DND-41 (cell line): ENCODE measurements around the gene COTL1.

Source experiments
- EZH2 ChIP-seq: IDR thresholded peaks from 3 replicates; pipeline ENCODE4 v1.6.1; 2012; ENCODE audit warnings: borderline replicate concordance, low read depth, mild to moderate bottlenecking, moderate library complexity, low read length, inconsistent platforms; ENCODE audit not compliant: severe bottlenecking
- TF ChIP-seq, protein P1 (sequence below): IDR thresholded peaks from 2 replicates; pipeline ENCODE4 v1.5.1; 2012; ENCODE audit warnings: borderline replicate concordance, low read length, moderate library complexity, mild to moderate bottlenecking; ENCODE audit not compliant: poor library complexity, severe bottlenecking; ENCODE audit errors: extremely low read depth

DNA sequence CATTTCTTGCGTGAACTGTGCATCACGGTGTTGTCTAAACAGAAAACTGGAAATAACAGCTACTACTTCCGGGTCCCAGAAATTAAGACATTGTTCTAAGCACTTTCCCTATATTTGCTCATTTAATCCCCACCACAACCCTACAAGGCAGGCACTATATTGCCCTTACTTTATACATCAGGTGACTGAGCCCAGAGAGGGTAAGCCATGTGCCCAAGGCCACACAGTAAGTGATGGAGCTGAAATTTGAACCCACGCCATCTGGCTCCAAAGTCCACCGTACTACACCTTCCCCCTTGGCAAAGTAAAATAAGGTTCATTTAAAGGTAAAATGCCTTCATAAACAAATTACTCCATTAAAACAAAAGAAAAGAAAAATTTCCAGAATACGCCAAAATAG, 33.2 kb downstream of the COTL1 start:
- TF ChIP-seq, protein P1, sequence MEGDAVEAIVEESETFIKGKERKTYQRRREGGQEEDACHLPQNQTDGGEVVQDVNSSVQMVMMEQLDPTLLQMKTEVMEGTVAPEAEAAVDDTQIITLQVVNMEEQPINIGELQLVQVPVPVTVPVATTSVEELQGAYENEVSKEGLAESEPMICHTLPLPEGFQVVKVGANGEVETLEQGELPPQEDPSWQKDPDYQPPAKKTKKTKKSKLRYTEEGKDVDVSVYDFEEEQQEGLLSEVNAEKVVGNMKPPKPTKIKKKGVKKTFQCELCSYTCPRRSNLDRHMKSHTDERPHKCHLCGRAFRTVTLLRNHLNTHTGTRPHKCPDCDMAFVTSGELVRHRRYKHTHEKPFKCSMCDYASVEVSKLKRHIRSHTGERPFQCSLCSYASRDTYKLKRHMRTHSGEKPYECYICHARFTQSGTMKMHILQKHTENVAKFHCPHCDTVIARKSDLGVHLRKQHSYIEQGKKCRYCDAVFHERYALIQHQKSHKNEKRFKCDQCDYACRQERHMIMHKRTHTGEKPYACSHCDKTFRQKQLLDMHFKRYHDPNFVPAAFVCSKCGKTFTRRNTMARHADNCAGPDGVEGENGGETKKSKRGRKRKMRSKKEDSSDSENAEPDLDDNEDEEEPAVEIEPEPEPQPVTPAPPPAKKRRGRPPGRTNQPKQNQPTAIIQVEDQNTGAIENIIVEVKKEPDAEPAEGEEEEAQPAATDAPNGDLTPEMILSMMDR: no peak
- TF ChIP-seq EZH2: no peak
